Activated CD4-positive, alpha-beta T cell treated with anti-CD3 and anti-CD28 coated beads, Interleukin-2, amount 10 ng/mL, durations not matched to agents 24 days and 14 days (primary cell): Measurements from ENCODE around the gene DESI2. TPM values are rescaled to one million over a fixed set of nuclear protein-coding genes. Genes with fewer than 3 reads are reported as not detected.
"Not testable (repeated sequence)": the region's sequence is repeated elsewhere in the genome, so short reads cannot be mapped to it uniquely, and the experiment has no call there.

Experiments
- DNase-seq: peaks from one replicate; pipeline ENCODE4 v3.0.0; 2022
- H3K27ac Mint-ChIP-seq: one replicate; pipeline ENCODE4 v1.8.0; 2022; ENCODE audit warnings: mild to moderate bottlenecking, mixed read lengths
- H3K27me3 Mint-ChIP-seq: one replicate; pipeline ENCODE4 v1.8.0; 2022; ENCODE audit warnings: mixed read lengths
- H3K36me3 Mint-ChIP-seq: one replicate; pipeline ENCODE4 v1.8.0; 2022; ENCODE audit warnings: low read depth, mild to moderate bottlenecking, mixed read lengths
- H3K4me1 Mint-ChIP-seq: one replicate; pipeline ENCODE4 v1.8.0; 2021; ENCODE audit warnings: mixed read lengths
- H3K4me3 Mint-ChIP-seq: one replicate; pipeline ENCODE4 v1.8.0; 2022; ENCODE audit warnings: mild to moderate bottlenecking, moderate library complexity, mixed read lengths
- H3K9me3 Mint-ChIP-seq: one replicate; pipeline ENCODE4 v1.8.0; 2021; ENCODE audit warnings: mixed read lengths
- intact Hi-C: fragments of 100-400 bp; cut with micrococcal nuclease; formaldehyde crosslinking; loops from one replicate; pipeline ENCODE4 v1.15.1; 2023
- total RNA-seq: library from RNA; stranded (reverse); gene quantifications from 2 replicates; pipeline ENCODE4 v1.2.3, GENCODE V29; 2022

DESI2 gene
- total RNA-seq, 1 donor from 2014 or later: 32.3 TPM

DNA sequence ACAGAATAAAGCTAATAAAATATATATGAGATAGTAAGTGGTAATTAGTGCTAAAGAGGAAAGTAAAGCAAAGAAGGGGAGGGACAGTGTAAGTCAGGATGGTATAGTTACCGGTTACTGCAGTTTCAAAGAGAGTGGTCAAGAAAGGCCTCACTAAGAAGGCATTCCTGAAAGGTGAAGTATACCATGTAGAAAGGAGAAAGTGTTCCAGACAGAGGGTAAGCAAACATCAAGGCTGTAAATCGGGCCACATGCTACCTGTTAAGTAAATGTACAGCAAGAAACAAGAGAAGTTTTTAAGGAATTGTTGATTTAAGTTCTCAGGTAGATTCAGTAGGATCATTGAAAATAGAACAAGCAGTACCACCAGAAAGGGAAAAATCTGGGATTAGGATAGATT, 9.7 kb downstream of the DESI2 start:
- DNase-seq: no peak
- intact Hi-C loops: no loop called here
- peaks cover 29% of the 10 kb centered on the region for H3K36me3 Mint-ChIP-seq
- H3K4me3 Mint-ChIP-seq: no peak overlapping the region
- H3K9me3 Mint-ChIP-seq: no peaks in the 10 kb centered on the region
- H3K27me3 Mint-ChIP-seq: no peaks in the 10 kb centered on the region
- H3K4me1 Mint-ChIP-seq: peaks cover 18% of the 10 kb centered on the region
- no peak overlapping the region for H3K27ac Mint-ChIP-seq

DNA sequence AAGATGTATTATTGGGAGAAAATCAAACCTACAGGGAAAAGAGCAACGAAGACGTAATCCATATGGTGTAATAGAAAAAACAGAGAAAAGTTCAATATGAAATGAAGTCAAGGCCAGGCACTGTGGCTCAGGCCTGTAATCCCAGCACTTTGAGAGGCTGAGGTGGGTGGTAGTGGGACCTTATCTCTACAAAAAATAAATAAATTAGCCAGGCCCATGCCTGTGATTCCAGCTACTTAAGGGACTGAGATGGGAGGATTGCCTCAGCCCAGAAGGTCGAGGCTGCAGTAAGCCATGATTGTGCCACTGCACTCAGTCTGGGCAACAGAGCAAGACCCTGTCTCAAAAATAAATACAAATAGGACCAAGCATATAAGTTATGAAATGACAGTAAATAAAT, 11.4 kb downstream of the DESI2 start:
- H3K36me3 Mint-ChIP-seq: peaks cover 20% of the 10 kb centered on the region
- DNase-seq: no peak
- no peak overlapping the region for H3K27ac Mint-ChIP-seq
- no peaks in the 10 kb centered on the region for H3K27me3 Mint-ChIP-seq
- H3K4me3 Mint-ChIP-seq: no peak overlapping the region
- no peaks in the 10 kb centered on the region for H3K9me3 Mint-ChIP-seq
- intact Hi-C loops: no loop called here
- peaks cover 5% of the 10 kb centered on the region for H3K4me1 Mint-ChIP-seq

DNA sequence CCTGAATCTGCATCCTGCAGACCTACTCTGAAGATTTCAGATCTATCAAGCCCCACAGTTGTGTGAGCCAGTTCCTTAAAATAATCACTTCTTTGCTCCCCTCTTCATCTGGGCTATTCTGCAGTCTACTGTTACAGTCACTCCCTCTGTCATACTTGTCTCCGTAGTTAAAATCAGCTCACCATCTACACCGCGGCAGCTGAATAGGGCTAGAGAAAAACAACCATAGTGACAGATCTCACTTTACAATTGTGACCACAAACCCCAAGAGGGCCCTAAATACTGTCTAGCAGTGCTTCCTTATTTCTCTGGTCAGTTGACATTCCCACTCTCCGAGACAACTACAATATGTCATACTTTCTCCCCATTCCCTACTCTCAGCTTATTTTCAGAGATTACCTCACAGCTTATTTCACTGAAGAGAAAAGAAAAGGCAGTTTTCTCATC, 12.9 kb downstream of the DESI2 start:
- no peak for DNase-seq
- Mint-ChIP-seq H3K9me3 (no peaks in the 10 kb centered on the region), H3K4me3 (no peak overlapping the region), H3K36me3 (peaks cover 15% of the 10 kb centered on the region), H3K27me3 (no peaks in the 10 kb centered on the region), H3K27ac (no peak overlapping the region), H3K4me1 (peaks cover 4% of the 10 kb centered on the region)
- intact Hi-C loops: no loop called here

DNA sequence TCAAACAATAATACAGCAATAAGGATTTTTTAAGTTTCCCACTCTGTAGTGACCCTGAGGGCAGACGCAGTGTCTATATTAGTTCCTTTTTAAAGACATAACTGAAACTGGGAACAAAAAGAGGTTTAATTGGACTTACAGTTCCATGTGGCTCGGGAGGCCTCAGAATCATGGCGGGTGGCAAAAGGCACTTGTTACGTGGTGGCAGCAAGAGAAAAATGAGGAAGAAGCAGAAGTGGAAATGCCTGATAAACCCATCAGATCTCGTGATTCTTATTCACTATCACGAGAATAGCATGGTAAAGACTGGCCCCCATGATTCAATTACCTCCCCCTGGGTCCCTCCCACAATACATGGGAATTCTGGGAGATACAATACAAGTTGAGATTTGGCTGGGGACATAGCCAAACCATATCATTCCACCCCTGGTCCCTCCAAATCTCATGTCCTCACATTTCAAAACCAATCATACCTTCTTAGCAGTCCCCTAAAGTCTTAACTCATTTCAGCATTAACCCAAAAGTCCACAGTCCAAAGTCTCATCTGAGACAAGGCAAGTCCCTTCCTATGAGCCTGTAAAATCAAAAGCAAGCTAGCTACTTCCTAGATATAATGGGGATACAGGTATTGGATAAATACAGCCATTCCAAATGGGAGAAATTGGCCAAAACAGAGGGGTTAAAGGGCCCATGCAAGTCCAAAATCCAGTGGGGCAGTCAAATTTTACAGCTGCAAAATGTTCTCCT, 13.9 kb downstream of the DESI2 start:
- H3K9me3 Mint-ChIP-seq, intact Hi-C loops, H3K4me1 Mint-ChIP-seq, H3K27me3 Mint-ChIP-seq, H3K4me3 Mint-ChIP-seq, H3K27ac Mint-ChIP-seq, DNase-seq: not testable (repeated sequence)
- peaks cover 17% of the 10 kb centered on the region for H3K36me3 Mint-ChIP-seq

DNA sequence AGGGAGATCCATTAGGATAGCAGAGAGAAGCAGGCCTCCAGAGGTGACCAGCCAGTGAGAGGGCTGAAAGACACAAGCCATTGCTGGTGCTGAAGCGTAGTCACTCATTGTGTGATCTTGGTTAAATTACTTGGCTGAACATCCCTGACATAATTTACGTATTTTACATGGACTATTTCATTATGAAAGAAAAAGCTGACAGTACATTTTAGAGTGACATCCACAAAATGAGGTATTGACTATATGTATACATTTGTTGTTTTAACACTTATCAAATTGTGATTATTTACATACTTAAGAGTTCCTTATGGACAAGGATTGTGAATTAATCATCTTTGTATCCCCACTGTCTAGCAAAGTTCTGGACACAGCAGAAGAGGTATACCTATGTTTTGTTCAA, 14.9 kb downstream of the DESI2 start:
- intact Hi-C loops: no loop called here
- Mint-ChIP-seq H3K4me3 (no peak overlapping the region), H3K27ac (no peak overlapping the region), H3K36me3 (peaks cover 17% of the 10 kb centered on the region), H3K4me1 (peaks cover under 1% of the 10 kb centered on the region), H3K27me3 (no peaks in the 10 kb centered on the region), H3K9me3 (no peaks in the 10 kb centered on the region)
- no peak for DNase-seq

DNA sequence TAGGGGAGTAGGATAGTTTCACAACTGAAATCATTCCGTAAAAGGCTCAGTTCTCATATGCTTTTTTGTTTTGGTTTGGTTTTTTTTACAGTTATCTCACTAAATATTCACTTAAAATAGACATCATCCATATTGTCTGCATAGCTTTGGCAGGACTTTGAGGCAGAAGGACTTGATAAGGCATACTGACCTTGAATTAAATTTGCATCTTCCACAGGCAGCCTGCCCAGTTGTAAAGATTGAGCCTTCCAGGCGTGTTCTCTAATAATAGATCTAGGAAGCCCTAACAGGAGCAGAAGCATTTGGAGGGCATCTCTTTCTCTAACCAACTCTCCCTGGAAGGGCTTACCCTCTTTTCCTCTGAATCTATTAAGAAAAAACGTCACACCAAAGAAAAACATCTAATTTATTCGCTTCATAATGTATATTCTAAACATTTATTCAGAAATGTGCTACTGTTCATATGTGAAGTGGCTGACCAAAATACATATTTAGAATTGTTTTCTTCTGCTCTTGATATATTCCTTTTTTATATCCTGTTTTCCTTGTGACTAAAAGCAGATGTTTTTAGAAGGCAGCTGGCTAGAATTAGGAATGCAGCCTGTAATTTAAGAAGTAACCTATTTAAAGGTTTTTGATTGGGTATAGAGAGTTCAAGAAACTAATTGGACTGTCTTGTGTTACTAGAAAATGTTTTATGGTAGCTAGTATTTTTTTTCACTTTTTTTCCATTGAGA, 20.2 kb downstream of the DESI2 start:
- H3K9me3 Mint-ChIP-seq: no peaks in the 10 kb centered on the region
- no peak for DNase-seq
- H3K27me3 Mint-ChIP-seq: no peaks in the 10 kb centered on the region
- H3K27ac Mint-ChIP-seq: no peak overlapping the region
- peaks cover 29% of the 10 kb centered on the region for H3K36me3 Mint-ChIP-seq
- intact Hi-C loops: no loop called here
- no peak overlapping the region for H3K4me3 Mint-ChIP-seq
- H3K4me1 Mint-ChIP-seq: peaks cover 9% of the 10 kb centered on the region

DNA sequence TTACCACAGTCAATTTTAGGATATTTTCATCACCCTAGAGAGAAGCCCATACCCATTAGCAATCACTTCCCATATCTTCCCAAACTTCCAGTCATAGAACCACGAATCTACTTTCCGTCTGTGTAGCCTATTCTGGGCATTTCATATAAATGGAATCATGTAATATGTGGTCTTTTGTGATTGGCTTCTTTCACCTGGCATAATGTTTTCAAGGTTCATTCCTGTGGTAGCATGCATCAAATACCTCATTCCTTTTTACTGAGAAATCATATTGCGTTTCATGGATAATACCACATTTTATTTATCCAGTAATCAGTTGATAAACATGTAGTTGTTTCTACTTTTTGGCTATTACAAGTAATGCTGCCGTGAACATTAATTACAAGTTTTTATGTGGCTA, 21.5 kb downstream of the DESI2 start:
- H3K36me3 Mint-ChIP-seq: peaks cover 28% of the 10 kb centered on the region
- no peak for DNase-seq
- H3K9me3 Mint-ChIP-seq: no peaks in the 10 kb centered on the region
- no peaks in the 10 kb centered on the region for H3K27me3 Mint-ChIP-seq
- peaks cover 10% of the 10 kb centered on the region for H3K4me1 Mint-ChIP-seq
- H3K4me3 Mint-ChIP-seq: no peak overlapping the region
- intact Hi-C loops: no loop called here
- H3K27ac Mint-ChIP-seq: no peak overlapping the region

DNA sequence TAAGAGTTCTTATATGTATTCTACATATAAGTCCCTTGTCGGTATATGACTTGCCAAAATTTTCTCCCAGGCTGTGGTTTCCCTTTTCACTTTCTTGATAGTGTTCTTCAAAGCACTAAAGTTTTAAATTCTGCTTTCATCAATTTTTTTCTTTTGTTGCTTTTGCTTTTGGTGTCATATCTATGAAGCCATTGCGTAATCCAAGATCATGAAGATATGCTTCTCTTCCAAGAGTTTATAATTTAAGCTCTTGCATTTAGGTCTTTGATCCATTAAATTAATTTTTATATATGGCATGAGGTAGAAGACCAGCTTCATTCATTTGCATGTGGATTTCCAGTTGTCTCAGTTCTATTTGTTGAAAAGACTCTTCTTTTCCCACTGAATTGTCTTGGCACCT, 22.2 kb downstream of the DESI2 start:
- Mint-ChIP-seq H3K9me3 (no peaks in the 10 kb centered on the region), H3K27ac (no peak overlapping the region), H3K36me3 (peaks cover 30% of the 10 kb centered on the region), H3K4me1 (peaks cover 10% of the 10 kb centered on the region), H3K27me3 (no peaks in the 10 kb centered on the region), H3K4me3 (no peak overlapping the region)
- intact Hi-C loops: no loop called here
- DNase-seq: no peak

DNA sequence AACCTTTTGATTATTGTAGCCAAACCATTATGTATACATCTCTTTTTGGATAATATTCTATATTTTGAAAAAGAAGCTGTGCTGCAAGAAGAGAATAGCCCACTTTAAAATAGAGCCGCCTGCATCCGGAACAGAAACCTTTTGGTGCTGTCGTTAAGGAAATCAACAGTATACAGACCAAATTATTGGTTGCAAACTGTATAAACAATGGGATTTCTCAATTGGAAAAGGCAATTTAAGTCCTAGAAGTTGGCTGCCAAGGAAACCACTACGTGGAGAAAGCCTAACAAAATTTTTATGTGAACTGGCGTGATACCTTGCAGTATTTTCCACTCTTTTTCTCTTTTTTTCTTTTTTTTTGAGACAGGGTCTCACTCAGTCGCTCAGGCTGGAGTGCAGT, 25.8 kb downstream of the DESI2 start:
- intact Hi-C loops: no loop called here
- H3K36me3 Mint-ChIP-seq: peaks cover 37% of the 10 kb centered on the region
- H3K4me1 Mint-ChIP-seq: peaks cover 14% of the 10 kb centered on the region
- no peak overlapping the region for H3K27ac Mint-ChIP-seq
- H3K4me3 Mint-ChIP-seq: no peak overlapping the region
- DNase-seq: no peak
- H3K27me3 Mint-ChIP-seq: no peaks in the 10 kb centered on the region
- H3K9me3 Mint-ChIP-seq: no peaks in the 10 kb centered on the region

DNA sequence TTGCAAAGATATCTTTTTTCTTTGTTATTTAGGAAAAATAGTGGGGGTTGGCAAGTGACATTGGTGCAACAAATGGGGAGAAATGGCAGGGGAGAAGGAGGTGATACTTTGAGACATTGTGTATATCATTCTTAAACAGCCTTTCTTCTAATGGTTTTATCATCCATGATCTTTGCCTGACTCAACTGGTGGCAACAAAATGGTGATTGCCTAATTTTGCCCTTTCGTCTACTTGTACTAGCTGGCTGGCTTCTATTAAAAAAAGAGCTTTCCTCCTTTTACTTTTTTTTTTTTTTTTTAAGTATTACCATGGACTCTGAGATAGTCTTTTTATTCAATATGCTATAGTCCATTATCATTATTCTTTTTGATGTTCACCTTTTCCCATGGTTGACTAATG, 27.7 kb downstream of the DESI2 start:
- H3K27me3 Mint-ChIP-seq: no peaks in the 10 kb centered on the region
- DNase-seq: no peak
- no peaks in the 10 kb centered on the region for H3K9me3 Mint-ChIP-seq
- H3K36me3 Mint-ChIP-seq: peaks cover 28% of the 10 kb centered on the region
- no peak overlapping the region for H3K27ac Mint-ChIP-seq
- H3K4me3 Mint-ChIP-seq: no peak overlapping the region
- intact Hi-C loops: no loop called here
- peaks cover 11% of the 10 kb centered on the region for H3K4me1 Mint-ChIP-seq

DNA sequence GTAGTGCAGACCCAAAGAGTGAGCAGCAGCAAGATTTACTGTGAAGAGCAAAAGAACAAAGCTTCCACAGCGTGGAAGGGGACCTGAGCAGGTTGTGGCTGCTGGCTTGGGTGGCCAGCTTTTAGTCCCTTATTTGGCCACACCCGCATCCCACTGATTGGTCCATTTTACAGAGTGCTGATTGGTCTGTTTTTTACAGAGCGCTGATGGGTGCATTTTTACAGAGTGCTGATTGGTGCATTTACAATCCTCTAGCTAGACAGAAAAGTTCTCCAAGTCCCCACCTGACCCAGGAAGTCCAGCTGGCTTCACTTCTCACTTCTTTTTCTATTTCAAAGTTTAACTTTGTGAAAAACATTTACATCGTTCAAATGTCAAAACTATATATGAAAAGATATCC, 29.2 kb downstream of the DESI2 start:
- H3K4me1 Mint-ChIP-seq: peaks cover 13% of the 10 kb centered on the region
- intact Hi-C loops, DNase-seq, H3K4me3 Mint-ChIP-seq, H3K9me3 Mint-ChIP-seq, H3K27ac Mint-ChIP-seq, H3K27me3 Mint-ChIP-seq: not testable (repeated sequence)
- H3K36me3 Mint-ChIP-seq: peaks cover 33% of the 10 kb centered on the region

DNA sequence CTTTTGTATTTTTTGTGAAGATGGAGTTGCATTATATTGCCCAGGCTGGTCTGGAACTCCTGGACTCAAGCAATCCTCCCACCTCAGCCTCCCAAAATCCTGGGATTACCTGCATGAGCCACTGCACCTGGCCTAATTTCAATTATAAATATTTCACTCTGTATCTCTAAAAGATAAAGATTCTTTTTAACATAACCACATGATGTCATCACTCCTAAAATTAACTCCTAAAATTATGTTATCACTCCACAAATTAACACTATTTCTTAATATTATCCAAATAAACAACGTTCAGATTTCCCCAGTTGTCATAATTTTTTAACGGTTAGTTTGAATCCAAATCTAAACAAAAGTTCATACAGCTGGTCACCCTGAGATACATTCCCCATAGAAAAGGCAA, 43.0 kb downstream of the DESI2 start:
- Mint-ChIP-seq H3K27me3 (no peaks in the 10 kb centered on the region), H3K27ac (no peak overlapping the region), H3K4me3 (no peak overlapping the region), H3K9me3 (no peaks in the 10 kb centered on the region), H3K4me1 (no peaks in the 10 kb centered on the region), H3K36me3 (peaks cover 53% of the 10 kb centered on the region)
- no peak for DNase-seq
- intact Hi-C loops: no loop called here

DNA sequence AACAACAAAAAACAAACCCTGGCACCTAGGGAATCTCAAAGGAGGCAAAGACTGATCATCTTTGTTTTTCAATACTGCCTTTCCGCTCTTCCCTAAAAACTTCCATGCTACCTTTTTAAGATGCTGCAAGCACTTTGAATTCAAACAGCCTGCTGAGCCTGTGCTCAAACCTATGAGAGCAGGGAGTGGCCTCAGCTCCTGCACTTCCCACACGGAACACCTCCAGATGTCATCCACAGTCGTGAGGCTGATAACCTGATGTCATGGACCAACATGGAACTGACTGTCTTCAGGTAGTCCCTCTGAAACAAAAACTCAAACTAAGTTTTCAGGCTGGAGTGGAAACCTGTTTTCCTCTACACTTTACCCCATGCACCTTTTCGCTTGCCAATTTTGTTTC, 46.8 kb downstream of the DESI2 start:
- Mint-ChIP-seq H3K27me3 (no peaks in the 10 kb centered on the region), H3K36me3 (peaks cover 50% of the 10 kb centered on the region), H3K9me3 (no peaks in the 10 kb centered on the region), H3K4me3 (no peak overlapping the region), H3K4me1 (no peaks in the 10 kb centered on the region), H3K27ac (peak overlapping the region; percentile 26)
- intact Hi-C loops: no loop called here
- DNase-seq: no peak

DNA sequence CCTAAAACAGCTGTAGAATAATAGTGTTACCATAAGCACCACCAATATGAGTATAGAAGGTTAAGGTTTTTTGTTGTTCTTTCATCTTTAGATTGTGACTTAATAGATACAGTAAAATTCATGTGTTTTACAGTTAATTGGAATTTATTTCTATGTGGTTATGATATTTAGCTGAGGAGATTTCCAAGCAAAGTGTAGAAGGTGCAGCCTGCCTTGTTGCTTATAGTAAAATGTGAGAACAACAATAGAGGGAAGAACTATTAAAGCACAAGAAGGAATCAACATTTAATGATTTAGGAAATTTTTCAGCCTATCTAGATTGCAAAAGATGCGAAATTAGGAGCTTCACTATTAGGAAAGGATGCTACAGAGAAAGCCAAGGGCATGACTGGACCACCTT, 47.9 kb downstream of the DESI2 start:
- intact Hi-C loops: no loop called here
- no peaks in the 10 kb centered on the region for H3K4me1 Mint-ChIP-seq
- H3K27ac Mint-ChIP-seq: no peak overlapping the region
- H3K27me3 Mint-ChIP-seq: no peaks in the 10 kb centered on the region
- DNase-seq: no peak
- no peaks in the 10 kb centered on the region for H3K9me3 Mint-ChIP-seq
- peaks cover 50% of the 10 kb centered on the region for H3K36me3 Mint-ChIP-seq
- H3K4me3 Mint-ChIP-seq: no peak overlapping the region
